Central memory CD8-positive, alpha-beta T cell (primary cell): ENCODE results near the gene ARHGAP24.
"Not testable (repeated sequence)": the region's sequence is repeated elsewhere in the genome, so short reads cannot be mapped to it uniquely, and the experiment has no call there.

ENCODE experiments used
- ATAC-seq: fragments of 150-1000 bp; cut with Tn5 transposase; replicated peaks from 2 replicates; pipeline ENCODE4 v1.10.0; 2022; ENCODE audit warnings: mild to moderate bottlenecking, moderate FRiP score, moderate number of reproducible peaks; ENCODE audit not compliant: poor library complexity, severe bottlenecking; ENCODE audit errors: extremely low read depth
- DNase-seq, 2 donors: peaks; one replicate each; pipeline ENCODE4 v3.0.0; 2021; ENCODE audit warnings: low spot score in 2 of 2
- H3K27ac Mint-ChIP-seq: one replicate; pipeline ENCODE4 v1.8.0; 2022; ENCODE audit warnings: low read depth, mild to moderate bottlenecking, moderate library complexity, mixed read lengths
- H3K27me3 Mint-ChIP-seq: one replicate; pipeline ENCODE4 v1.8.0; 2022; ENCODE audit warnings: mixed read lengths
- H3K36me3 Mint-ChIP-seq: one replicate; pipeline ENCODE4 v1.8.0; 2022; ENCODE audit warnings: mild to moderate bottlenecking, moderate library complexity, mixed read lengths; ENCODE audit not compliant: insufficient read depth
- H3K4me1 Mint-ChIP-seq: one replicate; pipeline ENCODE4 v1.8.0; 2022; ENCODE audit warnings: mixed read lengths
- H3K4me3 Mint-ChIP-seq: one replicate; pipeline ENCODE4 v1.8.0; 2022; ENCODE audit warnings: mild to moderate bottlenecking, moderate library complexity, mixed read lengths
- H3K9me3 Mint-ChIP-seq: one replicate; pipeline ENCODE4 v1.8.0; 2022; ENCODE audit warnings: mixed read lengths

Gene ARHGAP24

DNA sequence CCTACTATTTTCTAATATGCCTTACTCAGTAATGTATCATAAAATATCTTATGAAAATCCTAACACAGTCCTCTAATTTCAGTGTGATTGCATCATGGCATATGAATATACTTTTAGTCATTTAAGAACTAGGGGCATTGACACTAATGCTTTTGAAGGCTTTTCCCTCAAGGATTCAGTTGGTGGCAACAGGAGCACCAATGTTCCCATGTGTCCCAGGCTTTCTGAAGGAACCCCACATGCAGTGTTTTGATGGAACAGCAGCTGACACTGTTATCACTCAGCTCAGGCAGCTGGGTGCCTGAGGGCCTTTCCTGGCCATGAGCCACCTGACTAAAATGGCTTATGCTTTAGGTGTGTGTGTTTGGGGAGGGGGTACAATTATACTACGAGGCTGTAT, 348.3 kb downstream of the ARHGAP24 start:
- DNase-seq: no peak
- ATAC-seq: no peak
- H3K9me3 Mint-ChIP-seq: peaks cover 21% of the 10 kb centered on the region
- no peaks in the 10 kb centered on the region for H3K27me3 Mint-ChIP-seq
- no peaks in the 10 kb centered on the region for H3K36me3 Mint-ChIP-seq
- no peak overlapping the region for H3K27ac Mint-ChIP-seq
- H3K4me3 Mint-ChIP-seq: no peak overlapping the region
- H3K4me1 Mint-ChIP-seq: no peaks in the 10 kb centered on the region

GRCh38 chr4:85824166-85824945, 349.4 kb downstream of the ARHGAP24 start:
- Mint-ChIP-seq H3K27me3 (no peaks in the 10 kb centered on the region), H3K4me3 (no peak overlapping the region), H3K9me3 (peaks cover 15% of the 10 kb centered on the region), H3K27ac (no peak overlapping the region), H3K36me3 (no peaks in the 10 kb centered on the region), H3K4me1 (no peaks in the 10 kb centered on the region)
- DNase-seq: no peak
- no peak for ATAC-seq

DNA sequence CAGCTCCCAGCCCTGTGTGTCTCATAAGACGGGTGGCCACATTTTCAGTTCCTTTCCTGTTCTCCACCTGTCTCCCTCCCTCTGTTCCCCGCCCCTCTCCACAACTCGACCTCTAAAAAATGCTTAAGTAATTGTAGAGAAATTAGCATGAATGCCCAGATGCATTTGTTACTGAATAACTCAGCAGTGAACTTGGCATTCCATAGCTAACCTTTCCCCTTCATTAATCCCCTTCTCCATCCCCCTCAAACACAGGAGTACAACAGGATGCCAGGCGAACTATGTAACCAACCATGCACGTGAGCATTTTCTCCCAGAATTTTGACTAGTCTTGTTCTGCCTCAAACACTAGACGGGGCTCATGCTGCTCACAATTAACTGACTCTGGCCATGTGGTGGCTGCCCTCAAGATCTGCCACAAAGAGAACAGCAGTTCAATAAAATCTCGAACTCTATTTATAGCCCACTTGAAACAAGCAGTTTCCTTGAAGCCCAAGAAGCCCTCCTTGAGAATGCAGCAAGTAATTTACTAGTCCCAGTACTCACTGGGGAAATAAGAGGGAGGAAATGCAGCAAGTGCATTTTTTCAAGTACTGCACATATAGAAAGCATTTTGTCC, 351.2 kb downstream of the ARHGAP24 start:
- no peak for ATAC-seq

DNA sequence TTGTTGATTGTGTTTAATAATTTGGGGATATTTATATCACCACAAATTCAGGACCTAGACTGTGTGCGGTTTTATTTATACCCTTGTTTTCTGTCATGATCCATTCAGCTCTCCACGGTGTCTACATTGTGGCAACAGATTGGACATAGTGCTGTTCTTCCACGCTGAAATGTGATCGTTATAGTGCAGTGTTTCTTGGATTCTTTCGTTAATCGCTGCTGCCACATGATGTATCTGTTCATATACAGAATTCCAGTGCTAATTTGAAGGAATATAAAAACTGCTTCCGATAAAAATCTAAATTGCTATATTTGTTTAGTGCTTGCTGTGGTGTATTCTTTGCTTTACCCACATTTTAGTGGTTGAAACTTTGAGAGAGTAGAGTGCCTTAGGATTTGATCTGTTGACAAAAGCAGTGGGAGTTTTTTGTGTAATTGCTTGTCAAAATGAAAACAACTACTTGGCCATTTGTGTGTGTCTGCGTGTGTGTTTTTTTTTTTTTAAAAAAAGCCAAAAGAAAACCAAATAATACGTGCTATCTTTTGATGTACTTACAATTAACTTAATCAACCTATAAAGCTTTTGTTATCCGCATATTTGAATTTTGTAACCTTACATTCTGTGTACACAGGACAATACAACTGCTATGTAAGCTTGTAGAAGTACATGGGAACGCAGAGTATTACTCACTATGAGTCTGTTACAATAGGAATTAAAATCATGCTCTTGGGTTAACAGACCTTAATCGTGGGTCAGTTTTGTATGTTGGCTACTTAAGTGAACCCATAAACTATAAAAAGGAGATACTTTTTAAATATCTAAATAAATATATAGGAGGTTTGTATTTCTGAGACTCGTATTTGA, 353.3 kb downstream of the ARHGAP24 start:
- H3K9me3 Mint-ChIP-seq: peaks cover 19% of the 10 kb centered on the region
- H3K4me1 Mint-ChIP-seq: no peaks in the 10 kb centered on the region
- DNase-seq (no peak), ATAC-seq (no peak)
- no peak overlapping the region for H3K27ac Mint-ChIP-seq
- H3K27me3 Mint-ChIP-seq: no peaks in the 10 kb centered on the region
- H3K36me3 Mint-ChIP-seq: no peaks in the 10 kb centered on the region
- H3K4me3 Mint-ChIP-seq: no peak overlapping the region

More for the DNA sequence above, 351.2 kb downstream of the ARHGAP24 start:
- H3K4me1 Mint-ChIP-seq: no peaks in the 10 kb centered on the region
- DNase-seq: no peak
- H3K27me3 Mint-ChIP-seq: no peaks in the 10 kb centered on the region
- no peaks in the 10 kb centered on the region for H3K36me3 Mint-ChIP-seq
- H3K9me3 Mint-ChIP-seq: peaks cover 19% of the 10 kb centered on the region
- no peak overlapping the region for H3K27ac Mint-ChIP-seq
- H3K4me3 Mint-ChIP-seq: no peak overlapping the region

DNA sequence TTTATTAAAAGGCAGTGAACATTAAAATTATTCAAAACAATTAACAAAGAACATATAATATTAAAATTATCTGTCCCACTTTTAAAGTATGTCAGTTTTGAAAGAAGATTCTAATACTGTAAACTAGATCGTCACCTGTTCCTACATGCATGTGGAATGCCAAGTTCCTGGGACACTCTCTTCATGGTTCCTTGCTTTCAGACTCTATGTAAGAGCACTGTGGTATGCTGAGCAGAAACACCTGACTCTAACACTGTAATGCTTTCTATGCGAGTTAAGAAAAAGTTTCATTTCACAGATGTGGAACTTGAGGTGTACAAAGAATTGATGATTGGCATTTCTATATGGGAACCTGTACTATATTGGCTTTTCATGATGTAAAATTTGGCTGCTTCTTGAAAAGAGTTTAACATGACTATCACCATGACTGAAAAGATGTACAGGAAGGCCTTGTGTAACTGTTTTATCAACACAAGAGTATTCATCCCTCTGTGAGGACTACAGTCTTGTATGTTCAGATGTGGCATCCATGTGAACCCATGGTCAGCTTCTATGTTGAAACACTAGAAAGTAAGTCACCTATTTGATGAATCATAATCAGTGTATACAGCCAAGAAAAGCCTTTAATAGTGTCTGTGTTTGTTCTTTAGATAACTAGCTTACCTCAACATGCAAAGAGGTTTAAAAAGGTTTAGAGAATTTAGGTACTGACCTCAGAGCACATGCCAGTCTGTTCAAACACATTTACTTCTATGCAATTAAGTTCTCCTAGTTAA, 354.5 kb downstream of the ARHGAP24 start:
- no peak overlapping the region for H3K4me3 Mint-ChIP-seq
- DNase-seq: no peak
- no peaks in the 10 kb centered on the region for H3K27me3 Mint-ChIP-seq
- H3K4me1 Mint-ChIP-seq: no peaks in the 10 kb centered on the region
- peaks cover 14% of the 10 kb centered on the region for H3K9me3 Mint-ChIP-seq
- no peak overlapping the region for H3K27ac Mint-ChIP-seq
- no peak for ATAC-seq
- no peaks in the 10 kb centered on the region for H3K36me3 Mint-ChIP-seq

DNA sequence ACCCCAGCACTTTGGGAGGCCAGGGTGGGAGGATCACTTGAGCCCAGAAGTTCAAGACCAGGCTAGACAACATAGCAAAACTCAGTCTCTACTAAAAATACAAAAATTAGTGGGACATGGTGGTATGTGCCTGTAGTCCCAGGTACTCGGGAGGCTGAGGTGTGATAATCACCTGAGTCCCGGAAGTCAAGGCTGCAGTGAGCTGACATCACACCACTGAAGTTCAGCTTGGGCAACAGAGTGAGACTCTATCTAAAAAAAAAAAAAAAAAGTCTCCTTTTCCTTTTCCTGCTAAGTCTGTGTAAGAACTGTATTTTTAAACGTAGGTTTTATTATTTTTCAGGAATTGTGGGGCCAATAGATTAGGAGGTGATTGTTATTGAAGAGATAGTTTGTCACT, 356.7 kb downstream of the ARHGAP24 start:
- Mint-ChIP-seq H3K27ac (no peak overlapping the region), H3K9me3 (peaks cover 14% of the 10 kb centered on the region), H3K36me3 (no peaks in the 10 kb centered on the region), H3K4me1 (no peaks in the 10 kb centered on the region), H3K27me3 (no peaks in the 10 kb centered on the region), H3K4me3 (no peak overlapping the region)
- DNase-seq: no peak
- ATAC-seq: no peak

DNA sequence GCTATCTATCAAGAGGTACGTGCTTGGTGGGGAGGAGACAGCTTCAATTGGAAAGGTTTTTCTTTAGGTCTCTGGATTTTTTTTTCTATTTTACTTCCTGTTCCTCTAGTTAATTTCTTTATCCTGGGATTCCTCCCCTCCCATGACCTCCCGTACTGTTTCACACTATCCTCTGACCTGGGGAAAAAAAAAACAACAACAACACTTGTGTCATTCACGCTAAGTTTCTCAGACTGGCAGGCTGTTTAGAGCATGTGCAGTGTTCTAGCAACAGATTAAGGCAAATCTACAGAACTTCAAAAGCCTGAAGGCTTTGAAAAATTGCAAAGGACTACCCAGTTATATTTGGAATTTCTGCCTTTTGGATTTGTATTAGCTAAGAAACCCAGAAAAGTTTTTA, 358.4 kb downstream of the ARHGAP24 start:
- H3K4me1 Mint-ChIP-seq: no peaks in the 10 kb centered on the region
- no peaks in the 10 kb centered on the region for H3K27me3 Mint-ChIP-seq
- H3K9me3 Mint-ChIP-seq: peaks cover 8% of the 10 kb centered on the region
- DNase-seq (no peak), ATAC-seq (no peak)
- H3K36me3 Mint-ChIP-seq: no peaks in the 10 kb centered on the region
- H3K4me3 Mint-ChIP-seq: no peak overlapping the region
- no peak overlapping the region for H3K27ac Mint-ChIP-seq

- Mint-ChIP-seq H3K36me3 (no peaks in the 10 kb centered on the region), H3K9me3 (peaks cover 12% of the 10 kb centered on the region), H3K27ac (no peak overlapping the region), H3K4me3 (no peak overlapping the region), H3K27me3 (no peaks in the 10 kb centered on the region), H3K4me1 (no peaks in the 10 kb centered on the region)
- ATAC-seq (no peak), DNase-seq (no peak)
These were observed 360.0 kb downstream of the ARHGAP24 start for GRCh38 chr4:85834934-85835333.

GRCh38 chr4:85836588-85837438, 361.9 kb downstream of the ARHGAP24 start:
- DNase-seq (no peak), ATAC-seq (no peak)
- Mint-ChIP-seq H3K27ac (no peak overlapping the region), H3K9me3 (peaks cover 6% of the 10 kb centered on the region), H3K36me3 (no peaks in the 10 kb centered on the region), H3K27me3 (no peaks in the 10 kb centered on the region), H3K4me1 (no peaks in the 10 kb centered on the region), H3K4me3 (no peak overlapping the region)

GRCh38 chr4:85837439-85837733, 362.4 kb downstream of the ARHGAP24 start:
- DNase-seq (no peak), ATAC-seq (no peak)
- no peaks in the 10 kb centered on the region for H3K36me3 Mint-ChIP-seq
- no peaks in the 10 kb centered on the region for H3K27me3 Mint-ChIP-seq
- peaks cover 6% of the 10 kb centered on the region for H3K9me3 Mint-ChIP-seq
- no peaks in the 10 kb centered on the region for H3K4me1 Mint-ChIP-seq
- no peak overlapping the region for H3K4me3 Mint-ChIP-seq
- H3K27ac Mint-ChIP-seq: no peak overlapping the region

DNA sequence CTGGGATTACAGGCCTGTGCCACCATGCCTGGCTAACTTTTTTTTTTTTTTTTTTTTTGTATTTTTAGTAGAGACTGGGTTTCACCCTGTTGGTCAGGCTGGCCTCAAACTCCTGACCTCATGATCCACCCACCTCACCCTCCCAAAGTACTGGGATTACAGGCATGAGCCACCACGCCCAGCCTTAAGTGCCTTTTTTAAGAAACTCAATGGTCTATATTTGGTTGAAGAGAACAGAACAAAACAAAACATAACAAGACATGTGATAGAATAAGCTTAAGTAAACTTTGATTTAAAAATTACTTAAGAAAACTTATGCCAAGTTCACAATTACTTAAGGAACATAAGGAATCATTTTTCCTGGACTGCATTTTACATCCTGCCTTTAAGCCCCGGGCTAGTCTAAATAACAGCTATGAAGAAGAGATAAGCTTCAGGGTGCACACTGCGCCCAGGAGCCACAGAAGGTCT, 365.1 kb downstream of the ARHGAP24 start:
- not testable (repeated sequence) for H3K27ac Mint-ChIP-seq, H3K4me3 Mint-ChIP-seq, H3K27me3 Mint-ChIP-seq

More for the DNA sequence above, 365.1 kb downstream of the ARHGAP24 start:
- not testable (repeated sequence) for ATAC-seq, H3K36me3 Mint-ChIP-seq, H3K9me3 Mint-ChIP-seq, H3K4me1 Mint-ChIP-seq, DNase-seq
